ENCODE data around the gene DOK6. TPM values are rescaled to one million over a fixed set of nuclear protein-coding genes. Genes with fewer than 3 reads are reported as not detected.

The DOK6 gene
- total RNA-seq, 1 donor from 2014 or later, result 3.2 TPM

GRCh38 chr18:69469444-69469919, 68.8 kb downstream of the DOK6 start:
- no peaks in the 10 kb centered on the region for H3K9me3 ChIP-seq
- TF ChIP-seq, protein P1, sequence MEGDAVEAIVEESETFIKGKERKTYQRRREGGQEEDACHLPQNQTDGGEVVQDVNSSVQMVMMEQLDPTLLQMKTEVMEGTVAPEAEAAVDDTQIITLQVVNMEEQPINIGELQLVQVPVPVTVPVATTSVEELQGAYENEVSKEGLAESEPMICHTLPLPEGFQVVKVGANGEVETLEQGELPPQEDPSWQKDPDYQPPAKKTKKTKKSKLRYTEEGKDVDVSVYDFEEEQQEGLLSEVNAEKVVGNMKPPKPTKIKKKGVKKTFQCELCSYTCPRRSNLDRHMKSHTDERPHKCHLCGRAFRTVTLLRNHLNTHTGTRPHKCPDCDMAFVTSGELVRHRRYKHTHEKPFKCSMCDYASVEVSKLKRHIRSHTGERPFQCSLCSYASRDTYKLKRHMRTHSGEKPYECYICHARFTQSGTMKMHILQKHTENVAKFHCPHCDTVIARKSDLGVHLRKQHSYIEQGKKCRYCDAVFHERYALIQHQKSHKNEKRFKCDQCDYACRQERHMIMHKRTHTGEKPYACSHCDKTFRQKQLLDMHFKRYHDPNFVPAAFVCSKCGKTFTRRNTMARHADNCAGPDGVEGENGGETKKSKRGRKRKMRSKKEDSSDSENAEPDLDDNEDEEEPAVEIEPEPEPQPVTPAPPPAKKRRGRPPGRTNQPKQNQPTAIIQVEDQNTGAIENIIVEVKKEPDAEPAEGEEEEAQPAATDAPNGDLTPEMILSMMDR (IDR thresholded peaks at IDR 0.05), result no peak
- H3K4me3 ChIP-seq, result no peak overlapping the region
- no peak overlapping the region for H3K27ac ChIP-seq
- ATAC-seq, result peak in 1 of 2 donors; percentile 21
- intact Hi-C loops (cut with DNase I), result no loop called here
- no peak for DNase-seq
- no peaks in the 10 kb centered on the region for H3K27me3 ChIP-seq (ENCODE audit: low read depth)
- no peaks in the 10 kb centered on the region for H3K36me3 ChIP-seq
- H3K4me1 ChIP-seq, result no peaks in the 10 kb centered on the region

GRCh38 chr18:69480460-69480859, 79.8 kb downstream of the DOK6 start:
- TF ChIP-seq, protein P1 (IDR thresholded peaks at IDR 0.05), result no peak
- DNase-seq (no peak), ATAC-seq (no peak)
- H3K27ac ChIP-seq, result no peak overlapping the region
- no peaks in the 10 kb centered on the region for H3K36me3 ChIP-seq
- H3K9me3 ChIP-seq, result no peaks in the 10 kb centered on the region
- no peaks in the 10 kb centered on the region for H3K27me3 ChIP-seq (ENCODE audit: low read depth)
- no peaks in the 10 kb centered on the region for H3K4me1 ChIP-seq
- intact Hi-C loops (cut with DNase I), result no loop called here
- H3K4me3 ChIP-seq, result no peak overlapping the region

DNA sequence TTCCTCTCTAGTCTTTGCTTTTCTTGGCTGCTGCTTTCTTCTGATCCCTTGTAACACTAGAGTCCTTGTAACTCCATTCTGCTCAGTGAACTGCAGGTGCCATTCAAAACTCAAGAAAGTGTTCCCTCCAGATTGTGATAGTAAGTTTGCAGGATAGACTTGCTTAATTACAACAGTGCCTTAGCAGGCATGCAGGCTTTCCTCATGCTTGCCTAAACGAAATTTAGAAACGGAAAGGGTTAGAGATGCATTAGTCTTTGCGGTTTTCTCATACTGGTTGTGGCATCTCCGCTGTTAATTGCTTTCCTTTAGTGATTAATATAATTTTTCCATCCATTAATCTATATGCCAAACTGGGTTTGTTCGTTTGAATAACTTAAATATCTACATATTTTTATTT, 82.9 kb downstream of the DOK6 start:
- no peak overlapping the region for H3K4me3 ChIP-seq
- TF ChIP-seq, protein P1 (IDR thresholded peaks at IDR 0.05), result no peak
- DNase-seq (no peak), ATAC-seq (no peak)
- no peaks in the 10 kb centered on the region for H3K4me1 ChIP-seq
- intact Hi-C loops (cut with DNase I), result no loop called here
- no peak overlapping the region for H3K27ac ChIP-seq
- no peaks in the 10 kb centered on the region for H3K27me3 ChIP-seq (ENCODE audit: low read depth)
- H3K9me3 ChIP-seq, result no peaks in the 10 kb centered on the region
- H3K36me3 ChIP-seq, result no peaks in the 10 kb centered on the region

GRCh38 chr18:69484699-69485396, 84.2 kb downstream of the DOK6 start:
- Histone ChIP-seq H3K27me3 (ENCODE audit: low read depth) (no peaks in the 10 kb centered on the region), H3K4me1 (no peaks in the 10 kb centered on the region), H3K9me3 (no peaks in the 10 kb centered on the region), H3K27ac (no peak overlapping the region), H3K4me3 (no peak overlapping the region), H3K36me3 (no peaks in the 10 kb centered on the region)
- DNase-seq (no peak), ATAC-seq (no peak)
- TF ChIP-seq, protein P1 (IDR thresholded peaks at IDR 0.05), result no peak
- intact Hi-C loops (cut with DNase I), result no loop called here

GRCh38 chr18:69487488-69488394, 87.1 kb downstream of the DOK6 start:
- no peak for DNase-seq
- Histone ChIP-seq H3K27ac (no peak overlapping the region), H3K9me3 (no peaks in the 10 kb centered on the region), H3K36me3 (no peaks in the 10 kb centered on the region), H3K27me3 (ENCODE audit: low read depth) (no peaks in the 10 kb centered on the region), H3K4me1 (no peaks in the 10 kb centered on the region), H3K4me3 (no peak overlapping the region)
- intact Hi-C loops (cut with DNase I), result no loop called here
- ATAC-seq, result no peak
- TF ChIP-seq, protein P1 (IDR thresholded peaks at IDR 0.05), result no peak

All from lower lobe of right lung (tissue), 2 donors.